Urinary bladder (tissue), 4 donors: ENCODE data around the gene C16orf95. TPM values are rescaled to one million over a fixed set of nuclear protein-coding genes. Genes with fewer than 3 reads are reported as not detected.
"Not testable (repeated sequence)": the region's sequence is repeated elsewhere in the genome, so short reads cannot be mapped to it uniquely, and the experiment has no call there.

Source experiments
- DNase-seq: peaks from one replicate; pipeline ENCODE4 v3.0.0-alpha.2; 2015; ENCODE audit errors: extremely low spot score
- H3K27ac ChIP-seq: one replicate; pipeline ENCODE4 v1.5.1; 2013; ENCODE audit warnings: low read depth, mild to moderate bottlenecking, moderate library complexity
- H3K36me3 ChIP-seq: one replicate; pipeline ENCODE4 v1.6.1; 2013; ENCODE audit warnings: mild to moderate bottlenecking, moderate library complexity; ENCODE audit not compliant: insufficient read depth
- H3K4me1 ChIP-seq: one replicate; pipeline ENCODE4 v1.6.1; 2013; ENCODE audit warnings: mild to moderate bottlenecking, moderate library complexity; ENCODE audit not compliant: insufficient read depth
- H3K4me3 ChIP-seq: one replicate; pipeline ENCODE4 v1.5.1; 2013; ENCODE audit warnings: low read depth, low read length
- WGBS: extraction: QIAGEN DNeasy Blood & Tissue Kit; methylation state at CpG from one replicate; pipeline ENCODE4 v1.1.7; 2013; 5-methylcytosine and 5-hydroxymethylcytosine counted together
- polyA plus RNA-seq: library from polyadenylated mRNA; stranded (reverse); fragments of 200-250 nt; gene quantifications from one replicate; pipeline ENCODE4 v1.2.3, GENCODE V29; 2013
- total RNA-seq: library from RNA; depleted of rRNA; stranded (reverse); fragments of >200 nt; gene quantifications from one replicate; pipeline ENCODE4 v1.2.3, GENCODE V29; 2014
- donor health status: healthy with polysubstance abuse.
- donor health status: healthy.

The C16orf95 gene
- total and polyA plus RNA-seq, 2 donors, result 1.5 to 2.8 TPM

- Histone ChIP-seq H3K27ac (no peak overlapping the region), H3K4me3 (no peak overlapping the region), H3K4me1 (no peaks in the 10 kb centered on the region), H3K36me3 (peaks cover 6% of the 10 kb centered on the region)
- no peak for DNase-seq
- 81% methylated on average over 26 of the region's 26 CpGs for whole genome bisulfite sequencing
Measured at GRCh38 chr16:87342978-87343752, 26.0 kb upstream of the C16orf95 start.

GRCh38 chr16:87342504-87342903 is 25.3 kb upstream of the C16orf95 start:
- WGBS, result 95% methylated on average over 20 of the region's 20 CpGs
- H3K4me1 ChIP-seq, result no peaks in the 10 kb centered on the region
- DNase-seq, result no peak
- no peak overlapping the region for H3K27ac ChIP-seq
- H3K36me3 ChIP-seq, result peaks cover 6% of the 10 kb centered on the region
- no peak overlapping the region for H3K4me3 ChIP-seq

GRCh38 chr16:87340198-87340597 is 23.0 kb upstream of the C16orf95 start:
- Histone ChIP-seq H3K27ac (no peak overlapping the region), H3K4me1 (no peaks in the 10 kb centered on the region), H3K36me3 (peaks cover 4% of the 10 kb centered on the region), H3K4me3 (no peak overlapping the region)
- DNase-seq, result no peak
- WGBS, result 95% methylated on average over 5 of the region's 5 CpGs

DNA sequence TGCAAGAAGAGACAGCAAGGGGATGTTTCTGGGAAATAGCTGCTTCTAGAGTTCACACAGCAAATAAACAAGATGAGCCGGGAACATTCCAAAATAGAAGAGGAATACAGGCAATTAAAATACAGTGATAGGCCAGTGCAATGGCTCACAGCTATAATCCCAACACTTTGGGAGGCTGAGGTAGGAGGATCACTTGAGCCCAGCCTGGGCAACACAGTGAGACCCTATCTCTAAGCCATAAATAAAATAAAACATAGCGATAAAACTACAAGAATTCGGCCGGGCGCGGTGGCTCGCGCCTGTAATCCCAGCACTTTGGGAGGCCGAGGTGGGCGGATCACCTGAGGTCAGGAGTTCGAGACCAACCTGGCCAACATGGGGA is 22.5 kb upstream of the C16orf95 start:
- not testable (repeated sequence) for H3K4me3 ChIP-seq, H3K27ac ChIP-seq, DNase-seq, H3K4me1 ChIP-seq, H3K36me3 ChIP-seq
- WGBS, result 97% methylated on average over 11 of the region's 11 CpGs

- DNase-seq, result no peak
- no peak overlapping the region for H3K27ac ChIP-seq
- H3K4me3 ChIP-seq, result no peak overlapping the region
- H3K4me1 ChIP-seq, result no peaks in the 10 kb centered on the region
- WGBS, result 95% methylated on average over 17 of the region's 17 CpGs
- H3K36me3 ChIP-seq, result peaks cover 4% of the 10 kb centered on the region
Measured at GRCh38 chr16:87339086-87339723, 22.0 kb upstream of the C16orf95 start.

GRCh38 chr16:87338155-87338765 is 21.1 kb upstream of the C16orf95 start:
- Histone ChIP-seq H3K36me3 (peaks cover 4% of the 10 kb centered on the region), H3K27ac (no peak overlapping the region), H3K4me3 (no peak overlapping the region), H3K4me1 (no peaks in the 10 kb centered on the region)
- 93% methylated on average over 18 of the region's 18 CpGs for WGBS
- DNase-seq, result no peak

DNA sequence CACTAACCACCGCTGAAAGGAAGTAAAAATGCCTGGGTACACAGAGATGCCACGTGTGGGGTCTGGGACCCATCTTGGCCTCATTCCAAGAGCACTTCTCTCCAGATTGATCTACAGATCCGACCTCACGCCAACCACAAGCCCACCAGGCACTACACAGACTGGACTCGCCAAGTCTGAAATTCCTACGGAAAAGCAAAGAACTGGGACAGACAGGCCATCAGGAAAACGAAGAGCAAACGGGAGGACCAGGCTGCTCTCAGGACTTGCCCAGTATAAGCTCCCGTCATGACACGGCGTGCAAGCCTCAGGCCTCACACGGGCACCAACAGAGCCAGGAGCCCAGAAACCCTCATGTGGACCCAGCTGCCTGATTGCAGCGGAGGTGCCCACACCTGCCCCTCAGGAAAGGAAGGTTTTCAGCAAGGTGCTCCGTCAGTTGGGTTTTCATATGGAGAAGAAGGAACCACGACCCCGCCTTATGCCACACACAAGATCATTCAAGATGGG is 20.1 kb upstream of the C16orf95 start:
- 82% methylated on average over 16 of the region's 16 CpGs for WGBS
- Histone ChIP-seq H3K4me1 (no peaks in the 10 kb centered on the region), H3K4me3 (no peak overlapping the region), H3K27ac (no peak overlapping the region), H3K36me3 (peaks cover under 1% of the 10 kb centered on the region)
- no peak for DNase-seq

DNA sequence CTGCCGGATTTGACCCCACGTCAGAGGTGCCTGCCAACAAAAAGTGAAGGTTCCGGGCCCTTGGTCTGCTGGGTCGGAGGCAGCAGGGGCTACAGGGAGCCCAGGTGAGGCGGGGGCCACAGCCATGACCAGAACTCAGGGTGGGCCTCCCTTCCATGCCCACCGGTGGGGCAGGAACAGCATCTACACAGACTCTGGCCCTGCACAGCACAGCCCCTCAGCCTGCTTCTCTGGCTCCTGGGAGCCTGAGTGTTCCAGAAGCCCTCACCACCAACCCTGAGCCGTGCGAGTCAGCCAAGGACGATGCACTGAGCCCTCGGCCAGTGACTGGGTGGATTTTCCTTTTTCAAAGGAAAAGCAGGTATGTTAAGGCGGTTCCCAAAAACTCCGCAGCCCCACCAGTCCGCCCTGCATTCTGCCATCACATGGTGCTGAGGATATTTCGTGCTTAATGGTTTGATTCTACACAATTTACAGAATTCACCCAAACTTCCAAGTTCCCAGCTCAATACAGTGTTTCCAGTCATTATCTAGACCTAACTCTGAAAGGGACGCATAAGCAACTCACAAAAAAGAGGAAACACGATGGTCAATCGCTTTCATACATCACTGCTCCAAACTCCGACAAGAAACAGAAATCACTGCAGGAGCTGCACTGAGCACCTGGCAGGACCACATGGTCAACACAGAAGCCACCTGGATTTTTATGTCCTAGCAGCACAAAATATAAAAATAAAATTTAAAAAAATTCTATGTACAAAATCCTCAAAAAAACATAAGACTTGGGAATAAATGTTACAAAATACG is 19.4 kb upstream of the C16orf95 start:
- no peaks in the 10 kb centered on the region for H3K4me1 ChIP-seq
- no peak overlapping the region for H3K27ac ChIP-seq
- no peak for DNase-seq
- 94% methylated on average over 19 of the region's 19 CpGs for WGBS
- H3K36me3 ChIP-seq, result no peaks in the 10 kb centered on the region
- H3K4me3 ChIP-seq, result no peak overlapping the region

DNA sequence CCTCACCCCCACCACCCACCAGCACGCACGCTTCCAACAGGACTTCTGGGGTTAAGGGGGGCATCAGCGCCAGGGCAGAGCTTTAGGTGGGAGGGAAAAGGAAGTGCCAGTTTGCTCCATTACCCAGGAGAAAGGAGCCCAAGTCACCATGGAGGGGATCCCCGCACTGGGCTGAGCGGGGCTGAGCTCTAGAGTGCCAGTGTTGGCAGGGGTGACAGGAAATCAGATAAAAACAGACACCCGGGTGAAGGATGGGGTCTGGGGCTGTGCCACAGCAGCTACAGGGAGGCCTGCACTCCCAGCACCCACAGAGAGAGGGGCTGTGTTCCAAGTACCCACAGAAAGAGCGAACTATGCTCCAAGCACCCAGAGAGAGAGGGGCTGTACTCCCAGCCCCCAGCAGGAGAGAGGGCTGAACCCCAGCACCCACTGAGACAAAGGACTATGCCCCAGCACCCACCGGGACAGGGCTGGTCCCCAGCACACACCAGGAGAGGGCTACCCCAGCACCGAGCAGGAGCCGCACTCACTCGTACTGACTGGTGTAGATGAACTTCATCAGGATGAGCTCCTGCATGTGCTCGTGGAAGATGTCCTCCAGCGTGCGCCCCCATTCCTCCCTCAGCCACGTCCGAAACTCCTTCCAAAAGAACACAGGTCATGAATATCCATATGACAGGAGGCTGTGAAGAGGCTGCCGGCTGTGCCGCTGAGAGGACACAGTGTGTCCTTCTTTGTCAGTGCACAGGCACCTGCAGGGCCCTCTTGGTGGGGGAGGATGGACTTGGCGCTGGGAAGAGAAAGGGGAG is 18.6 kb upstream of the C16orf95 start:
- H3K36me3 ChIP-seq, result no peaks in the 10 kb centered on the region
- no peaks in the 10 kb centered on the region for H3K4me1 ChIP-seq
- WGBS, result 90% methylated on average over 19 of the region's 19 CpGs
- H3K27ac ChIP-seq, result no peak overlapping the region
- H3K4me3 ChIP-seq, result no peak overlapping the region
- DNase-seq, result no peak

GRCh38 chr16:87334651-87335624 is 17.7 kb upstream of the C16orf95 start:
- no peaks in the 10 kb centered on the region for H3K4me1 ChIP-seq
- H3K4me3 ChIP-seq, result no peak overlapping the region
- WGBS, result 92% methylated on average over 29 of the region's 29 CpGs
- H3K36me3 ChIP-seq, result no peaks in the 10 kb centered on the region
- DNase-seq, result no peak
- H3K27ac ChIP-seq, result no peak overlapping the region

DNA sequence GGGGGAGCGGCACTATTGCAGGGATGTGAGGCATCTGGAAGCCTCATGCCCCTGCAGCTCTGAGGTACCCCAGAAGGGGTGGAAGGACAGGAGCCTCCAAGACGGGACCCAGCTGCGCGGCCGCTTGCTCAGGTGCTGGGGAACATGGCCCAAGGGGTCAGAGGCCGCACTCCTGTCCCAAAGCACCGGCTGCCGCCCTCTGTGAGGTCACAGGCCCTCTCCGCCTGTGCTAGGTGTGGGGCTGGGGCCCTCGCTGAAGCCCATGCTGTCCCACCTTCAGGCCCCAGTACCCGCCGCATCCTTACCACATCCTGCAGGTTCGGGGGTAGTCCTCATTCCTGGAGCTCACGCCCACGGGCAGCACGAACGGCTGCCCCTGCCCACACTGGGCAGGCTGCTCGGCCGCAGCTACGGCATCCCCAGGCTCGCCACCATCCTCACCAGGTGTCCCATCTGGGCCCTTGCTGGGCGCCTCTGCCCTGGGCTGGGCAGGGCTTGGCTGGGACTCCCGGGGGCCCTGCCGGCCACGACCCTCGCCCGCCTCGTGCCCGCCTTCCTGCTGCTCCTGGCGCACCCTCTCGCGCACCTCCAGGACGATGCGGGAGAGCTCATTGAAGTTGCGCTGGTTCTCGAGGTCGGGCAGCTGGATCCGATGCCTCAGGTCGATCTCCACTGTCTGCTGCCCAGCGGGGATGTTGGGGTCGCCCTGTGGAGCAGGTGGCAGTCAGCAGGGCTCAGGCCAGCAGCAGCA is 16.6 kb upstream of the C16orf95 start:
- Histone ChIP-seq H3K4me1 (no peaks in the 10 kb centered on the region), H3K4me3 (no peak overlapping the region), H3K27ac (no peak overlapping the region), H3K36me3 (no peaks in the 10 kb centered on the region)
- 96% methylated on average over 41 of the region's 41 CpGs for WGBS
- DNase-seq, result no peak
